ENCODE results near the gene PFDN2. TPM values are rescaled to one million over a fixed set of nuclear protein-coding genes. Genes with fewer than 3 reads are reported as not detected.

PFDN2 gene
- total RNA-seq, 1 donor from 2014 or later: 90.0 TPM

GRCh38 chr1:161082483-161082882 is 35.4 kb downstream of the PFDN2 start:
- no peak for DNase-seq (ENCODE audit: low read depth, low spot score)
- TF ChIP-seq, protein P1, sequence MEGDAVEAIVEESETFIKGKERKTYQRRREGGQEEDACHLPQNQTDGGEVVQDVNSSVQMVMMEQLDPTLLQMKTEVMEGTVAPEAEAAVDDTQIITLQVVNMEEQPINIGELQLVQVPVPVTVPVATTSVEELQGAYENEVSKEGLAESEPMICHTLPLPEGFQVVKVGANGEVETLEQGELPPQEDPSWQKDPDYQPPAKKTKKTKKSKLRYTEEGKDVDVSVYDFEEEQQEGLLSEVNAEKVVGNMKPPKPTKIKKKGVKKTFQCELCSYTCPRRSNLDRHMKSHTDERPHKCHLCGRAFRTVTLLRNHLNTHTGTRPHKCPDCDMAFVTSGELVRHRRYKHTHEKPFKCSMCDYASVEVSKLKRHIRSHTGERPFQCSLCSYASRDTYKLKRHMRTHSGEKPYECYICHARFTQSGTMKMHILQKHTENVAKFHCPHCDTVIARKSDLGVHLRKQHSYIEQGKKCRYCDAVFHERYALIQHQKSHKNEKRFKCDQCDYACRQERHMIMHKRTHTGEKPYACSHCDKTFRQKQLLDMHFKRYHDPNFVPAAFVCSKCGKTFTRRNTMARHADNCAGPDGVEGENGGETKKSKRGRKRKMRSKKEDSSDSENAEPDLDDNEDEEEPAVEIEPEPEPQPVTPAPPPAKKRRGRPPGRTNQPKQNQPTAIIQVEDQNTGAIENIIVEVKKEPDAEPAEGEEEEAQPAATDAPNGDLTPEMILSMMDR (conservative IDR thresholded peaks at IDR 0.05): no peak
- Mint-ChIP-seq H3K27ac (ENCODE audit: unreplicated experiment) (no peak overlapping the region), H3K4me1 (peaks cover 27% of the 10 kb centered on the region), H3K4me3 (no peak overlapping the region), H3K9me3 (no peaks in the 10 kb centered on the region), H3K27me3 (ENCODE audit: low read depth) (no peaks in the 10 kb centered on the region), H3K36me3 (ENCODE audit: low read depth) (no peaks in the 10 kb centered on the region)

DNA sequence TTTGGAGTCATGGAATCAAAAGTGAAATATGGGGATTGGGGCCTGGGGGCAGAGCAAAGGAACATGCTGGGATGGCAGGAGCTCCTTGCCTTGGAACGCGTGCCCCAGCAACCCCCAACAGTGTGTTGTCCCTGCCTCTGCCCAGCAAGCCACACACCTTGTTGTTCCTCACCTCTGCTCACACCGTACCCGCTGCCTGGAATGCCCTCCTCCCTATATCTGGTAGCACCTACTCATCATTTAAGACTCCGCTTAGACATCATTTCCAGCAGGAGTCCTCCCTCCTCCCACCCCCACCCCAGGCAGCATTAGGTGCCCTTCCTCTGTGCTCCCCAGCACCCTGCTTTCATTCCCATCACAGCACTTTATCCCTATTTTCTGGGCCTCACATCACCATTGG is 36.3 kb downstream of the PFDN2 start:
- Mint-ChIP-seq H3K27me3 (ENCODE audit: low read depth) (no peaks in the 10 kb centered on the region), H3K36me3 (ENCODE audit: low read depth) (no peaks in the 10 kb centered on the region), H3K4me1 (peaks cover 27% of the 10 kb centered on the region), H3K27ac (ENCODE audit: unreplicated experiment) (no peak overlapping the region), H3K4me3 (no peak overlapping the region), H3K9me3 (no peaks in the 10 kb centered on the region)
- no peak for DNase-seq (ENCODE audit: low read depth, low spot score)
- TF ChIP-seq, protein P1 (conservative IDR thresholded peaks at IDR 0.05): no peak

- Mint-ChIP-seq H3K36me3 (ENCODE audit: low read depth) (no peaks in the 10 kb centered on the region), H3K4me1 (peaks cover 22% of the 10 kb centered on the region), H3K4me3 (no peak overlapping the region), H3K9me3 (no peaks in the 10 kb centered on the region), H3K27me3 (ENCODE audit: low read depth) (no peaks in the 10 kb centered on the region), H3K27ac (ENCODE audit: unreplicated experiment) (peak overlapping the region; percentile 16)
- DNase-seq (ENCODE audit: low read depth, low spot score): no peak
- TF ChIP-seq, protein P1 (conservative IDR thresholded peaks at IDR 0.05): no peak
Observed at GRCh38 chr1:161080441-161081405, 37.1 kb downstream of the PFDN2 start.

GRCh38 chr1:161079436-161080110 is 38.3 kb downstream of the PFDN2 start:
- peaks cover 22% of the 10 kb centered on the region for H3K4me1 Mint-ChIP-seq
- H3K27ac Mint-ChIP-seq (ENCODE audit: unreplicated experiment): no peak overlapping the region
- no peaks in the 10 kb centered on the region for H3K9me3 Mint-ChIP-seq
- no peaks in the 10 kb centered on the region for H3K27me3 Mint-ChIP-seq (ENCODE audit: low read depth)
- no peak overlapping the region for H3K4me3 Mint-ChIP-seq
- no peak for DNase-seq (ENCODE audit: low read depth, low spot score)
- TF ChIP-seq, protein P1 (conservative IDR thresholded peaks at IDR 0.05): no peak
- H3K36me3 Mint-ChIP-seq (ENCODE audit: low read depth): no peaks in the 10 kb centered on the region

- Mint-ChIP-seq H3K36me3 (ENCODE audit: low read depth) (no peaks in the 10 kb centered on the region), H3K4me3 (no peak overlapping the region), H3K27me3 (ENCODE audit: low read depth) (no peaks in the 10 kb centered on the region), H3K4me1 (peaks cover 35% of the 10 kb centered on the region), H3K27ac (ENCODE audit: unreplicated experiment) (no peak overlapping the region), H3K9me3 (no peaks in the 10 kb centered on the region)
- TF ChIP-seq, protein P1 (conservative IDR thresholded peaks at IDR 0.05): no peak
- no peak for DNase-seq (ENCODE audit: low read depth, low spot score)
Observed at GRCh38 chr1:161077426-161077825, 40.4 kb downstream of the PFDN2 start.

Measured in neural crest cell (in vitro differentiated cells).